Astrocyte (in vitro differentiated cells and primary cell): ENCODE results near the gene TRAF3IP3.

Source experiments
- CTCF ChIP-seq: IDR thresholded peaks from 2 replicates; pipeline ENCODE4 v1.5.1; 2011; ENCODE audit warnings: low read depth, mild to moderate bottlenecking, inconsistent platforms, low read length, moderate library complexity; ENCODE audit not compliant: insufficient read depth
- EZH2 ChIP-seq: IDR thresholded peaks from 2 replicates; pipeline ENCODE4 v1.6.1; 2012; ENCODE audit warnings: mild to moderate bottlenecking, low read length, inconsistent platforms; ENCODE audit not compliant: insufficient read depth

GRCh38 chr1:209829716-209830115 is 73.9 kb downstream of the TRAF3IP3 start:
- no peak for TF ChIP-seq CTCF
- TF ChIP-seq EZH2 = no peak
